GM23338 (cell line): ENCODE results near the gene ACSL3. TPM values are rescaled to one million over a fixed set of nuclear protein-coding genes. Genes with fewer than 3 reads are reported as not detected.

ENCODE experiments used
- ATAC-seq: fragments of 200-7000 bp; cut with Tn5 transposase; 3 replicates; pipeline ENCODE4 v1.9.1; 2020
- DNase-seq: peaks from one replicate; pipeline ENCODE4 v3.0.0-alpha.2; 2015; ENCODE audit warnings: low spot score
- H2AFZ ChIP-seq: fragments of 200-600 bp; sonication (generic); 2 replicates; pipeline ENCODE4 v1.8.0; 2016; ENCODE audit warnings: antibody characterized with exemption, mild to moderate bottlenecking, moderate library complexity
- H3F3A ChIP-seq: fragments of 200-600 bp; sonication (generic); replicated peaks from 2 replicates; pipeline ENCODE4 v1.8.0; 2017; ENCODE audit warnings: antibody characterized with exemption, mixed run types, low read depth
- H3K27ac ChIP-seq: fragments of 200-600 bp; sonication (generic); 2 replicates; pipeline ENCODE4 v1.6.1; 2016; ENCODE audit warnings: low read depth
- H3K27me3 ChIP-seq: fragments of 200-600 bp; sonication (generic); 2 replicates; pipeline ENCODE4 v1.8.0; 2016; ENCODE audit warnings: mild to moderate bottlenecking, mixed run types, moderate library complexity; ENCODE audit not compliant: insufficient read depth
- H3K36me3 ChIP-seq: fragments of 200-600 bp; sonication (generic); 2 replicates; pipeline ENCODE4 v1.8.0; 2016; ENCODE audit warnings: mild to moderate bottlenecking; ENCODE audit not compliant: insufficient read depth
- H3K4me1 ChIP-seq: fragments of 200-600 bp; sonication (generic); 2 replicates; pipeline ENCODE4 v1.8.0; 2016; ENCODE audit warnings: mild to moderate bottlenecking, moderate library complexity; ENCODE audit not compliant: insufficient read depth
- H3K4me2 ChIP-seq: fragments of 200-600 bp; sonication (generic); 2 replicates; pipeline ENCODE4 v1.7.1; 2017; ENCODE audit warnings: mixed run types
- H3K4me3 ChIP-seq: fragments of 200-600 bp; sonication (generic); 2 replicates; pipeline ENCODE4 v1.6.1; 2016; ENCODE audit warnings: mixed run types
- H3K79me2 ChIP-seq: fragments of 200-600 bp; sonication (generic); replicated peaks from 2 replicates; pipeline ENCODE4 v1.8.0; 2017; ENCODE audit warnings: mild to moderate bottlenecking; ENCODE audit not compliant: insufficient read depth
- H3K9me2 ChIP-seq: fragments of 200-600 bp; sonication (generic); 2 replicates; pipeline ENCODE4 v1.8.0; 2017; ENCODE audit not compliant: insufficient read depth
- H4K20me1 ChIP-seq: fragments of 200-600 bp; sonication (generic); replicated peaks from 2 replicates; pipeline ENCODE4 v1.8.0; 2017; ENCODE audit warnings: mild to moderate bottlenecking; ENCODE audit not compliant: insufficient read depth
- H3K27ac Mint-ChIP-seq: 2 replicates; pipeline ENCODE4 v1.8.0; 2020; ENCODE audit warnings: inconsistent platforms, mild to moderate bottlenecking, moderate library complexity, mixed read lengths
- H3K27me3 Mint-ChIP-seq: 3 replicates; pipeline ENCODE4 v1.8.0; 2022; ENCODE audit warnings: low read depth, mild to moderate bottlenecking, moderate library complexity, mixed read lengths, inconsistent platforms; ENCODE audit not compliant: insufficient read depth, poor library complexity
- H3K36me3 Mint-ChIP-seq: 3 replicates; pipeline ENCODE4 v1.8.0; 2021; ENCODE audit warnings: low read depth, mild to moderate bottlenecking, inconsistent platforms, moderate library complexity, mixed read lengths
- H3K4me1 Mint-ChIP-seq: 3 replicates; pipeline ENCODE4 v1.8.0; 2020; ENCODE audit warnings: mild to moderate bottlenecking, inconsistent platforms, mixed read lengths
- H3K4me3 Mint-ChIP-seq: 3 replicates; pipeline ENCODE4 v1.8.0; 2021; ENCODE audit warnings: moderate library complexity, mild to moderate bottlenecking, inconsistent platforms, mixed read lengths
- H3K9me3 Mint-ChIP-seq: 3 replicates; pipeline ENCODE4 v1.8.0; 2020; ENCODE audit warnings: moderate library complexity, mild to moderate bottlenecking, inconsistent platforms, mixed read lengths
- CREB1 ChIP-seq: fragments of 250-450 bp; sonication (Bioruptor Pico); IDR thresholded peaks from 2 replicates; pipeline ENCODE4 v1.5.0; 2020; ENCODE audit warnings: low read depth, mild to moderate bottlenecking, moderate library complexity
- CTCF ChIP-seq, 2 experiments: fragments of 200-600 bp in 1 of 2; sonication (generic) in 1 of 2; conservative IDR thresholded peaks; 2 replicates each; pipeline versions ENCODE4 v1.5.1 to v1.6.1; 2016 to 2017; ENCODE audit warnings: antibody characterized with exemption in 2 of 2, low read depth in 2 of 2, mild to moderate bottlenecking in 2 of 2, moderate library complexity in 1 of 2
- EZH2 ChIP-seq: fragments of 200-600 bp; sonication (generic); IDR thresholded peaks from one replicate; pipeline ENCODE4 v1.8.0; 2017; ENCODE audit warnings: antibody characterized with exemption, mild to moderate bottlenecking, low read depth; ENCODE audit not compliant: unreplicated experiment
- JUNB ChIP-seq: IDR thresholded peaks from one replicate; pipeline ENCODE4 v1.6.1; 2016; ENCODE audit warnings: antibody characterized with exemption; ENCODE audit not compliant: unreplicated experiment
- STAT1 ChIP-seq: IDR thresholded peaks from one replicate; pipeline ENCODE4 v1.6.1; 2016; ENCODE audit warnings: antibody characterized with exemption; ENCODE audit not compliant: unreplicated experiment
- ZNF331 ChIP-seq: fragments of 250-450 bp; sonication (Bioruptor Pico); IDR thresholded peaks from 2 replicates; pipeline ENCODE4 v1.5.0; 2020; ENCODE audit warnings: low read depth, mild to moderate bottlenecking, moderate library complexity
- ZNF462 ChIP-seq: fragments of 250-450 bp; sonication (Bioruptor Pico); IDR thresholded peaks from 2 replicates; pipeline ENCODE4 v1.5.0; 2020; ENCODE audit warnings: mild to moderate bottlenecking, moderate library complexity
- polyA plus RNA-seq: library from polyadenylated mRNA; unstranded; fragments of >200 nt; fragmentation: Nextera tagmentation; extraction: Ambion mirVana; gene quantifications from 2 replicates; pipeline ENCODE4 v1.2.1, GENCODE V29; 2016
- total RNA-seq: library from RNA; depleted of rRNA; stranded (reverse); fragments of >200 nt; shearing (Covaris generic); gene quantifications from 2 replicates; pipeline ENCODE4 v1.2.3, GENCODE V29; 2014

ACSL3 gene
- total and polyA plus RNA-seq, 2 experiments from 2014 or later = 55.3 to 130 TPM

- Histone ChIP-seq H3K36me3 (no peaks in the 10 kb centered on the region), H2AFZ (no peak overlapping the region), H3K27me3 (no peaks in the 10 kb centered on the region), H3K27ac (no peak overlapping the region), H3K4me3 (no peak overlapping the region), H3F3A (no peaks in the 10 kb centered on the region), H3K4me1 (peaks cover 10% of the 10 kb centered on the region; the same call in 1 of the 2 replicates), H3K9me2 (no peaks in the 10 kb centered on the region), H3K4me2 (no peak overlapping the region), H4K20me1 (no peaks in the 10 kb centered on the region), H3K79me2 (no peaks in the 10 kb centered on the region)
- no peak overlapping the region for H3K27ac Mint-ChIP-seq
- peaks cover 13% of the 10 kb centered on the region; the same call in 2 of the 3 replicates for H3K4me1 Mint-ChIP-seq
- H3K9me3 Mint-ChIP-seq = no peaks in the 10 kb centered on the region; the same call in 2 of the 3 replicates
- no peak overlapping the region for H3K4me3 Mint-ChIP-seq
- no peak for TF ChIP-seq JUNB
- no peak for DNase-seq
- H3K27me3 Mint-ChIP-seq = peaks cover 6% of the 10 kb centered on the region
- ATAC-seq = no peak
- no peaks in the 10 kb centered on the region for H3K36me3 Mint-ChIP-seq
These were observed 89.0 kb downstream of the ACSL3 start for GRCh38 chr2:222949690-222950323.

DNA sequence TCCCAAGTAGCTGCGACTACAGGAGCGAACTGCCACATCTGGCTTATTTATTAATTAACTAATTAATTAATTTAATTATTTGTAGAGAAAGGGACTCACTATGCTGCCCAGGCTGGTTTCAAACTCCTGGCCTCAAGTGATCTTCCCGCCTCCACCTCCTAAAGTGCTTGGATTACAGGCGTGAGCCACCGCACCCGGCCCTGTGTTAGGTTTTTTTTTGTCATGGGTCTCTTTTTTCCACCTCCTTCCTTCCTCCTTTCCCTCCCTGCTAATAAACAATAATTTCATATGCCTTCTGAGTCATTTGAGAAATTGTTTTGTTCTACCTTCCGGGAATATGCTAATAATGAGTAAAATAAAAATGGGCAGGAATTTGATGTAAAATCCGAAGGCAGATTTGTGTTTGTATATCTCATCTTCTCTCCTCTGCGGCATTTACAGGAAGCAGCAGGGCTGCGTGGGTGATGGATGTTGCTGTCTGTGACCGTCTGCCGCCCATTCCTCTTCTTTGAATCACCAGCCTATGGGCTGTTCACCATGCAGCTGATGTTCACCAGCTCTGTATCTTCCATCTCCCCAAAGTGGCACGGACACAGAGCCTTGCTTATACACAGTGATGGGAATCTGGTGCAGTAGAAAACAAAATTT is 89.9 kb downstream of the ACSL3 start:
- TF ChIP-seq EZH2 = no peak
- TF ChIP-seq CREB1 (CRISPR knock-in tag) = no peak
- TF ChIP-seq STAT1 = no peak
- TF ChIP-seq ZNF462 (CRISPR knock-in tag) = no peak
- TF ChIP-seq ZNF331 (CRISPR knock-in tag) = no peak
- TF ChIP-seq CTCF (conservative IDR thresholded peaks at IDR 0.05; ENCODE audit: low read depth in 2 of 2) = no peak
- no peak for TF ChIP-seq JUNB
- Mint-ChIP-seq H3K36me3 (no peaks in the 10 kb centered on the region), H3K4me3 (no peak overlapping the region), H3K9me3 (no peaks in the 10 kb centered on the region; the same call in 2 of the 3 replicates), H3K27ac (no peak overlapping the region), H3K27me3 (peaks cover 6% of the 10 kb centered on the region), H3K4me1 (peaks cover 4% of the 10 kb centered on the region; the same call in 2 of the 3 replicates)
- Histone ChIP-seq H3K4me1 (peaks cover under 1% of the 10 kb centered on the region; the same call in 1 of the 2 replicates), H3K79me2 (no peaks in the 10 kb centered on the region), H3K27ac (no peak overlapping the region), H3K4me2 (no peak overlapping the region), H4K20me1 (no peaks in the 10 kb centered on the region), H2AFZ (no peak overlapping the region), H3K27me3 (no peaks in the 10 kb centered on the region), H3F3A (no peaks in the 10 kb centered on the region), H3K9me2 (no peaks in the 10 kb centered on the region), H3K4me3 (no peak overlapping the region), H3K36me3 (no peaks in the 10 kb centered on the region)
- ATAC-seq (no peak), DNase-seq (no peak)
